Dedifferentiated amniotic fluid mesenchymal stem cell (primary cell): ENCODE measurements around the gene C15orf40.
"Not testable (repeated sequence)": the region's sequence is repeated elsewhere in the genome, so short reads cannot be mapped to it uniquely, and the experiment has no call there.

Experiments used
- DNase-seq: peaks from one replicate; pipeline ENCODE4 v3.0.0-alpha.2; 2016; ENCODE audit errors: extremely low spot score

The C15orf40 gene

DNA sequence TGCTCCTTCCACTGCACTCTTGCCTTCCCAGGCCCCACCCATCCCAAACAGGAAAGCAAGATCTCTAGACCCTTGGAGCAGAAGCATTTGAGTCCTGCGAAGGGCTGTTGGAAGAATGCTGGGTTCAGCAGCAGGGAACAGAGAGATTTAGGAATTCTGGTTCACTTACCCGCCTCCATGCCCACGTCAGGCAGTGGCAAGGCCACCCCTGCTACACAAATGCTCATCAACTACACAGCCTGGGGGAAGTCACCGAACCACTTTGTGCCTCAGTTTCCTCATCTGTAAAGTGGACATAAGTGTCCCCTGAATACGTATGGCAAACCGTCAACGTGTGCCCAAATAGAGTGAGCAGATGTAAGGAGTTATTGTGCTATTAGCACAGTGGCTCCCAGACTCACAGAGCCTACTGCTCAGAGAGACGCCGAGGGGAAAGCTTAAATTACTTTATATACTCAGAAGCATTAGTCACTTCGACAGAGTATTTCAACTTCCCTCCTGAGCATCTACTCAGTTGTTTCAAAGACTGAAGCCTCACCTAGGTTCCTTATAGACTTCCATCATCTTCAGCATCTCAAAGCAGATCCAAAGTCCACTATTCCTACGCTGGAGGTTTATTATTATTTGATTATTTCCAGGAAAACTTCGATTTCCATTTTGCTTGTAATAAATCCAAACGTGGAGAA lies 59.8 kb downstream of the C15orf40 start:
- DNase-seq: no peak

DNA sequence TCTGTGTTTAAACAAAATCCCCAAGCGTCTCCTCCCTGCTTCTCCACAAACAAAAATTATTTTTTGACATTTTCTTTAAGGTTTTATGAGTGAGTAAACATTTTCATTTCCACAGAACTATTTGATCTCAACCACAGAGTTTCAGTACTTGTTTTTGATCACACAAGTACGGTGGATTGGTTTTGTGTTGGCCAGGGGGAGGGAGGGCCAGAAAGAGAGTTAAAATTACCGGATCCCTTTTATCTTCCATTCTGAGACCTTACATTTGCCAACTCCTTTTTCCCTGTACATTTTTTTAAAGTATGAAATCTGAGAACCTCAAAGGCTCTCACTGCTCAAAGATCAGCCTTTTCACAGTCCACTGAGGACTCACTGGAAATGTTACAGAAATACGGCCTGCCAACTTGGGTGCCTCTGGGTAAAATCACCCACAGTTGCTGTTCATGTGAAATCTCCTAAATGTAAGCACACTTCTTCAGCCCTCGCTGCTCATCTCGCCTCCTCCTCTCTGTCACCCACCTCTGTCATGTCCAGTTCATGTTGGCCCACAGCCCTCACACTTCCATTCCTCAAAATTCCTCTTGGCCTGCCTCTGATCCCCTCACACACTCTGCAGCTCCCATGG lies 60.6 kb downstream of the C15orf40 start:
- no peak for DNase-seq

DNA sequence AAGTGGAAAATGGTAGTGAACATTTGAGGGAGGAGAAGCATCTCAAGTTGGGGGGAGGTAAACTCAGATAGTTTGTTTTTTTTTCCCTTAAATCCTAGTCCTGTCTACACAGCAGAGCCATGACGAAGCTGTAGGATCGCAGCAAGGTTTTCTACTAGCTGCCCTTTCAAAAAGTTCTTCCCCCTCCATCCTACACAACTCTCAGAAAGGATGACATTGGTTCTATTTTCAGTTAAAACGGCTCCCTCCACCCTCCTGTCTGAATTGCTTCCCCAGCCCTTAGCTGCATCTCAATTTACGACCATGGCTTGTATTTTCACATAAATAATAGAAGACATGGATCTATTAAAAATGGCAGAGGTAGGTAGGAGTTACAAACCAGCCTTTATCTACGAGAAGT lies 61.1 kb downstream of the C15orf40 start:
- DNase-seq: no peak

DNA sequence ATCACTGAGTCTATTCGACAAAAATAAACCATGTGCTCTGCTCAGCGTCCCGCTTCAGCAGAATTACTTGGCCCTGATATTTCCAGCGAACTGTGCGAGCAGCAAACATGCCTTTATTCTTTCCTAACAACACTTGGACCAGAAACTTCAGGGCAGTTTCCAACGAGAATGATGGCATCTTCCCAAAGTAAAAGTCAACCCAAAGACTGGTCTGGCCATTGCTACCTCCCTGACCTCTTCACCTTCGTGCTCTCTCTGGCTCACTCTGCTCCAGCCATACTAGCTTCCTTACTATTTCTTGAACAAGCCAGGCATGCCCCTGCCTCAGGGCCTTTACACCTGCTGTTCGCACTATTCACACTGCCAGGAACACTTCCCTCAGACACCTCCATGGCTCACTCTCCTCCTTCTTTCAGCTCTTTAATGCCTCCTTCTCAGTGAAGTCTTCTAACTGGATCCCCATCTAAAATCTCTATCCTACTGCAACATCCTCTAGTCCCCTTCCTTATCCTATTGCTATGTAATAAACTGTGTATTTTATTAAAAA lies 65.2 kb downstream of the C15orf40 start:
- DNase-seq: no peak

DNA sequence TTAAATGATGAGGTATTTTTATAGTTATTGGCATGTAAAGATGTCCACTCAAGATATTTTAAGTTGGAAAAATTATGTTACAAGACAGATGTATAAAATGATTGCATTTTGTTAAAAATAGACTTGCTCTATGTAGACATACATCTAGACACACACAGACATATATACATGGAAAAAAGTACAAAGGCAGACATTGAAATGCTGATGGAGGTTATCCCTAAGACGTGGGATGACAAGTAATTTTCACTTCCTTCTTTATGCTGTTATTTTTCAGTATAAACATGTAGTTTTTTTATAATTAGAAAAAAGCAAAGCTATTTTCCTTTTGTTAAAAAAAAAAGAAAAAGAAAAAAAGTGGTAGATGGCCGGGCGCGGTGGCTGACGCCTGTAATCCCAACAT lies 66.1 kb downstream of the C15orf40 start:
- no peak for DNase-seq

DNA sequence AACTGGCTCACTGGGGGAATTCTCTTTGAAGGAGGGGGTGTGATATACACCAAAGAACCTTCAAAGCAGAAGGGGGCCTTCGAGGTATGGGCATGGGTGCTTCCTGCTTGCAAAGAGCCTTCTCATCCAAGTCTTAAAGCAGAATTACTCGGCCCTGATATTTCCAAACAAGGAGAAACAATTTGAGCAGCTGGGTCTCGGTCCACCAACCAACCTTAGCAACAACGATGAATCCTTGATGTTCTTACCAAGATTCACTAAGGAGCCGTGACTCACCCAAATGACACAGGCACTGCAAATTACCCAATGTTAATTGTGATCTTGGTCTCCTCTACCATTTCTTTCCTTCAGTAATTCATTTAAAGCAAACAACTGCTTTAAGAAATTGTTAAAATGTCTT lies 66.6 kb downstream of the C15orf40 start:
- no peak for DNase-seq

DNA sequence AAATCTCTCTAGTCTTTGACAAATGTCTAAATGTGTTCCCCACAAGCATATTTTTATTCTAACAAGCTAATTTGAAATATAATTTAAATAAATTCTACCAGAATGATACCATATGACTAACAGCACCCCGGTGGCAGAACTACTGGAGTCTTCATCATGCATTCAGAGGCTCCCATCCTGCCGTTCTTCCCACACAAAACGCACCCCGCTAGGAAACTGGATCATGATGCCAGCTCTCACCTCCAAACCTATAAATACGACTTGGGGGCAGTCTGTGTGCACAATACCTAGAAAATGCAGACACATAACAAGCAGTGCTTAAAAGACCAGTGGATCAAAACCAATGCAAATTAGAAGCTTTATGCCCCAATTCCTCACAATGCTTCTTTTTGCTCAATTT lies 67.4 kb downstream of the C15orf40 start:
- DNase-seq: no peak

DNA sequence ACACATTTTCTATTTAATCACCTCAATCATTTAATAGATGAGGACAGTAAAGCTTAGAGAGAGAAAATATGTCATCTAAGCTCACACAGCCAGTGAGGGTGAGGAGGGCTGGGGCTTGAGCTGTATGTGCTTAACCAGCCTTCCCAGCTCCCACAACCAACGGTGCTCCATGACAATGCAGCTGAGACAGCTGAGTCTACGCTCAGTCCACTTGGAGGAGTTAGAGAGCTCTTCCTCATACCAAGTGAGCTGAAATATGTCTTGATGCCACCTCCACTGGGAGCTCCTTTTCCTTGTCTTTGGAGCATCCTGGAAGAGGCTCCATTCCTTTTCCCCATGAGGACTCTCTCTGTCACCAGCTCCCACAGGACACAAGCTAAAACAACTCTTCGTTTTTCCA lies 68.3 kb downstream of the C15orf40 start:
- no peak for DNase-seq

DNA sequence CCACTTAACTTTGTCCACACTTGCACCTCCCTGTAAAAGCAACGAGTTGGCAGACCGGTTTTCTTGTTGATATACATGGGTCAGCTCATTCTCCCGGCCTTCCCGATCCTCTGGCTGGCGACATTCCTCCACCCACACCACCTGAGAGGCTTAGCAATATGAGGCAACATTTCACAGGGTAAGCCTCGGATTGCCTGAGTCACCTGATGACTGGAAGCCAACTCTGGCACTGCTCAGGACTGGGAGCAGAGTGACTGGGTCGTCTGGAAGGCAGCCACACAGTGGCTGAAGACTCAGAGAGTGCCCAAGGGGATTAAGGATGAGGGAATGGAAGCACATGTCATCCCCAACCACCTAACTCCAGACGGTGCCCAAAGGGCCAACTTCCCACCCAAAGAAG lies 68.7 kb downstream of the C15orf40 start:
- DNase-seq: no peak

DNA sequence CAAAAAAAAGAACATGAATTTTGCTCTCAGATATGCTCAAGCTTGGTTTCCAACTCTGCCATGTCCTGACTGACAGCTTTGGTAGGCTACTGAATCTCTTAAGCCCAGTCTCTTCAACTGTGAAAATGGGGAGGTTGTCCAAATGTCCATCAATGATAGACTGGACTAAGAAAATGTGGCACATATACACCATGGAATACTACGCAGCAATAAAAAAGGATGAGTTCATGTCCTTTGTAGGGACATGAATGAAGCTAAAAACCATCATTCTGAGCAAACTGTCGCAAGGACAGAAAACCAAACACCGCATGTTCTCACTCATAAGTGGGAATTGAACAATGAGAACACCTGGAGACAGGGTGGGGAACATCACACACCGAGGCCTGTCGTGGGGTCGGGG lies 71.8 kb downstream of the C15orf40 start:
- not testable (repeated sequence) for DNase-seq
